Left lung (tissue), 10 donors: ENCODE results near the gene MYLK. TPM values are rescaled to one million over a fixed set of nuclear protein-coding genes. Genes with fewer than 3 reads are reported as not detected.

Experiments used
- ATAC-seq: fragments of 200-7000 bp; cut with Tn5 transposase; one replicate; pipeline ENCODE4 v1.9.1; 2020; ENCODE audit warnings: moderate library complexity
- DNase-seq, 4 donors: peaks; one replicate each; pipeline ENCODE4 v3.0.0-alpha.2; 2013 to 2020
- H3K27ac ChIP-seq, 2 donors: fragments of 200-600 bp; sonication (generic) in 1 of 2; one replicate each; pipeline versions ENCODE4 v1.5.0 to v1.8.0; 2020 to 2021
- H3K27me3 ChIP-seq, 2 donors: fragments of 200-600 bp; sonication (generic) in 1 of 2; one replicate each; pipeline versions ENCODE4 v1.5.0 to v1.8.0; 2020 to 2021
- H3K36me3 ChIP-seq, 2 donors: fragments of 200-600 bp; sonication (generic) in 1 of 2; one replicate each; pipeline versions ENCODE4 v1.5.0 to v1.8.0; 2020 to 2021
- H3K4me1 ChIP-seq, 2 donors: fragments of 200-600 bp; one replicate each; pipeline ENCODE4 v1.8.0; 2021
- H3K4me3 ChIP-seq, 2 donors: fragments of 200-600 bp; sonication (generic) in 1 of 2; one replicate each; pipeline versions ENCODE4 v1.5.0 to v1.8.0; 2020 to 2021; ENCODE audit warnings: mild to moderate bottlenecking in 1 of 2
- H3K9me3 ChIP-seq, 2 donors: fragments of 200-600 bp; sonication (generic) in 1 of 2; one replicate each; pipeline versions ENCODE4 v1.5.0 to v1.8.0; 2020 to 2021
- CTCF ChIP-seq, 2 donors: fragments of 200-600 bp; sonication (generic) in 1 of 2; IDR thresholded peaks; one replicate each; pipeline versions ENCODE4 v1.5.0 to v1.8.0; 2021; ENCODE audit warnings: antibody characterized with exemption in 2 of 2
- intact Hi-C, 2 donors: fragments of 100-400 bp; cut with DNase I; formaldehyde crosslinking; loops; one replicate each; pipeline versions ENCODE4 v1.11.2 to v1.14.2; 2022
- polyA plus RNA-seq, 6 donors: library from polyadenylated mRNA; unstranded; fragments of 120-200 nt; gene quantifications; one replicate each; pipeline ENCODE4 v1.2.1, GENCODE V29; 2013; ENCODE audit not compliant: insufficient read length in 6 of 6
- total RNA-seq, 2 donors: library from RNA; stranded (reverse); fragmentation: NEBNext Ultra II Directional; extraction: Animal tissue kit (Norgen Biotek cat#: 25700); gene quantifications; one replicate each; pipeline ENCODE4 v1.2.1, GENCODE V29; 2021
- donor health status: DM: no; HTN: yes; CAD: no.
- donor health status: DM: no; HTN: no; CAD: no.

Gene MYLK
- total and polyA plus RNA-seq, 8 donors, result 155 to 468 (median 410) TPM

- Histone ChIP-seq H3K36me3 (peaks cover 0 to 13% of the 10 kb centered on the region in 2 donors), H3K9me3 (no peaks in the 10 kb centered on the region), H3K4me1 (peaks cover 10% of the 10 kb centered on the region in 2 donors), H3K4me3 (no peak overlapping the region), H3K27me3 (no peaks in the 10 kb centered on the region), H3K27ac (no peak overlapping the region)
- DNase-seq, result no peak
- no peak for TF ChIP-seq CTCF (IDR thresholded peaks at IDR 0.05)
- ATAC-seq, result no peak
- intact Hi-C loops, result no loop called here
Measured at GRCh38 chr3:123638936-123639689, 245.0 kb downstream of the MYLK start.

- H3K27me3 ChIP-seq, result no peaks in the 10 kb centered on the region
- intact Hi-C loops, result no loop called here
- no peak overlapping the region for H3K27ac ChIP-seq
- H3K9me3 ChIP-seq, result no peaks in the 10 kb centered on the region
- no peak for TF ChIP-seq CTCF (IDR thresholded peaks at IDR 0.05)
- ATAC-seq (no peak), DNase-seq (no peak)
- H3K36me3 ChIP-seq, result peaks cover 0 to 8% of the 10 kb centered on the region in 2 donors
- no peak overlapping the region for H3K4me3 ChIP-seq
- H3K4me1 ChIP-seq, result peaks cover 11 to 13% of the 10 kb centered on the region in 2 donors
Measured at GRCh38 chr3:123637841-123638240, 246.3 kb downstream of the MYLK start.

DNA sequence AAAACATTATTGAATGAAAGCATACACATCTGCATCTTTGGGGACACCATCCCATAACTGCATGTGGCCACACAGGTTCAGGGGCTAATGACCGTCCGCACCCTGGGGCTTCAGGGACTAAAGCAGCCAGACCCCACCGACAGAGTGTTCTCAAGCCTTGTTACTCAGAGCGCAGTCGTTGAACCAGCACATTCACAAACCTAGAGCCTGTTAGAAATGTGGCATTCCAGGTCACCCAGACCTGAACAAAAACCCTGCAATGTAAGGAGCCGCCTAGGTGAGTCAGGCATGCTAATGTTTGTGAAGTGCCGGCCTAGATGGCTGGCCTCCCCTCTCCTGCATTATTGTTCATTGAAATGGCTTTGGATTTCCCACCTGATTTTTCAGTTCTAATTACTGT, 247.0 kb downstream of the MYLK start:
- no peak overlapping the region for H3K27ac ChIP-seq
- H3K27me3 ChIP-seq, result no peaks in the 10 kb centered on the region
- intact Hi-C loops, result no loop called here
- H3K36me3 ChIP-seq, result peaks cover 0 to 8% of the 10 kb centered on the region in 2 donors
- ATAC-seq (no peak), DNase-seq (no peak)
- TF ChIP-seq CTCF (IDR thresholded peaks at IDR 0.05), result no peak
- H3K9me3 ChIP-seq, result no peaks in the 10 kb centered on the region
- H3K4me1 ChIP-seq, result peaks cover 13% of the 10 kb centered on the region in 2 donors
- no peak overlapping the region for H3K4me3 ChIP-seq

DNA sequence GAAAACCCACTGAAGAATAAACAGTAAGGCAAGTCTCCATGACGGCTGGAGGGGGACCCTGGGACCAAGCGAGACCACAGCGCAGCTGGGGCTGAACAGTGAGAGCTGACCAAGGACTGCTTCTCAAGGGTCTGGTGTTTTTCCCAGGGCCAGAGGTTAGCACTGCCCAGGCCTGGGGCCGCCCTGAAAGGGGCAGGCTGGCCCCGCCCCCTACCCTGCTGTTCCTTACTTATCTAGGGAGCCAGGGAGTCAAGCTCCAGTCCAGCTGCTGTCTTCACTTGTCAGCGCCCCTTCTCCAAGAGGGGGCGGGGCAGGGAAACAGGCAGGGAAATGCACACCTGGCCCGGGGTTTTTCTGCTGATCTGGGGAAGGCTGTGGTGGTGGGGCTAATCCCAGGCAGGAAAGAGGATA, 247.7 kb downstream of the MYLK start:
- no peak overlapping the region for H3K4me3 ChIP-seq
- intact Hi-C loops, result no loop called here
- peak overlapping the region in 1 of 2 donors; percentile 19 for H3K27ac ChIP-seq
- no peak for ATAC-seq
- H3K9me3 ChIP-seq, result no peaks in the 10 kb centered on the region
- no peak for TF ChIP-seq CTCF (IDR thresholded peaks at IDR 0.05)
- peaks cover 13% of the 10 kb centered on the region in 2 donors for H3K4me1 ChIP-seq
- DNase-seq, result no peak
- peaks cover 0 to 8% of the 10 kb centered on the region in 2 donors for H3K36me3 ChIP-seq
- H3K27me3 ChIP-seq, result no peaks in the 10 kb centered on the region

DNA sequence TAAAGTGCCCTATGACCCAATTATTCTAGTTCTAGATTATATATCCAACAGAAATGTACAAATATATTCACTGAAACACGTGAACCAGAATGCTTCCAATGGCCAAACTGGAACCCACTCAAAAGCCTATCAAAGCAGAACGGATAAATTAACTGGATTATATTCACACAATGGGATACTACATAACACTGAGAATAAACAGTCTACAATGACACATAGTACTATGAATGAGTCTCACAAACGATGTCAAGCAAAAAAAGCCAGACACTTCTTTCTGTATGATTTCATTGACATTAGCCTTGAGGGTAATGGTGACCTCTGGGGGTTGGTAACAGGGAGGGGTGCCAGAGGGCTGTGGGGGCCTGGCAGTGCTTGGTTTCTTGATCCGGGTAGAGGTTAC, 248.4 kb downstream of the MYLK start:
- no peaks in the 10 kb centered on the region for H3K27me3 ChIP-seq
- no peak overlapping the region for H3K4me3 ChIP-seq
- DNase-seq, result no peak
- H3K9me3 ChIP-seq, result no peaks in the 10 kb centered on the region
- H3K4me1 ChIP-seq, result peaks cover 13% of the 10 kb centered on the region in 2 donors
- ATAC-seq, result no peak
- TF ChIP-seq CTCF (IDR thresholded peaks at IDR 0.05), result no peak
- peak overlapping the region in 1 of 2 donors; percentile 19 for H3K27ac ChIP-seq
- intact Hi-C loops, result no loop called here
- peaks cover 0 to 8% of the 10 kb centered on the region in 2 donors for H3K36me3 ChIP-seq
